MCF 10A (cell line): ENCODE data around the gene IL20RA. TPM values are rescaled to one million over a fixed set of nuclear protein-coding genes. Genes with fewer than 3 reads are reported as not detected.
A peak's percentile ranks its signal among the peaks of the same experiment; 100 is the strongest.

Source experiments
- BruUV-seq: library from RNA; stranded (reverse); fragments of 400-500 nt; replicated peaks from 2 replicates; lab custom pipeline; 2021; lab: Mats Ljungman, UMichigan
- CTCF ChIA-PET: fragments of 300-600 bp; sonication (Branson Sonifier 250); formaldehyde crosslinking; extraction: SDS; loops from one replicate; lab custom pipeline; 2021; ENCODE audit warnings: antibody characterized with exemption, inconsistent platforms; lab: Yijun Ruan, JAX
- POLR2A ChIA-PET: fragments of 300-600, 350-650 bp; sonication (Branson Sonifier 250); formaldehyde crosslinking; extraction: SDS; loops from one replicate; lab custom pipeline; 2020; ENCODE audit warnings: antibody characterized with exemption, inconsistent platforms; lab: Yijun Ruan, JAX
- DNase-seq: peaks from one replicate; pipeline ENCODE4 v3.0.0-alpha.2; 2018; ENCODE audit not compliant: unreplicated experiment
- H3K27ac Mint-ChIP-seq: one replicate; pipeline ENCODE4 v1.8.0; 2022; ENCODE audit warnings: mild to moderate bottlenecking, low read depth, mixed read lengths; ENCODE audit not compliant: unreplicated experiment
- H3K27me3 Mint-ChIP-seq: one replicate; pipeline ENCODE4 v1.8.0; 2022; ENCODE audit warnings: mixed read lengths; ENCODE audit not compliant: insufficient read depth, unreplicated experiment
- H3K36me3 Mint-ChIP-seq: one replicate; pipeline ENCODE4 v1.8.0; 2022; ENCODE audit warnings: mild to moderate bottlenecking, moderate library complexity, mixed read lengths; ENCODE audit not compliant: insufficient read depth, unreplicated experiment
- H3K4me1 Mint-ChIP-seq: one replicate; pipeline ENCODE4 v1.8.0; 2022; ENCODE audit warnings: mixed read lengths; ENCODE audit not compliant: insufficient read depth, unreplicated experiment
- H3K4me3 Mint-ChIP-seq: one replicate; pipeline ENCODE4 v1.8.0; 2022; ENCODE audit warnings: mild to moderate bottlenecking, moderate library complexity, mixed read lengths; ENCODE audit not compliant: unreplicated experiment
- H3K9me3 Mint-ChIP-seq: one replicate; pipeline ENCODE4 v1.8.0; 2022; ENCODE audit warnings: mixed read lengths; ENCODE audit not compliant: unreplicated experiment
- intact Hi-C: fragments of 100-400 bp; cut with micrococcal nuclease; formaldehyde crosslinking; loops from 2 replicates; pipeline ENCODE4 v1.14.1; 2022
- total RNA-seq: library from RNA; stranded (reverse); gene quantifications from 2 replicates; pipeline ENCODE4 v1.2.3, GENCODE V29; 2022
- TF ChIP-seq, protein P1 (sequence below): fragments of 200-600 bp; IDR thresholded peaks from one replicate; pipeline ENCODE4 v1.8.0; 2022; ENCODE audit warnings: antibody characterized with exemption, mild to moderate bottlenecking; ENCODE audit not compliant: unreplicated experiment

IL20RA gene
- total RNA-seq, 1 experiment from 2014 or later, result 0.23 TPM

DNA sequence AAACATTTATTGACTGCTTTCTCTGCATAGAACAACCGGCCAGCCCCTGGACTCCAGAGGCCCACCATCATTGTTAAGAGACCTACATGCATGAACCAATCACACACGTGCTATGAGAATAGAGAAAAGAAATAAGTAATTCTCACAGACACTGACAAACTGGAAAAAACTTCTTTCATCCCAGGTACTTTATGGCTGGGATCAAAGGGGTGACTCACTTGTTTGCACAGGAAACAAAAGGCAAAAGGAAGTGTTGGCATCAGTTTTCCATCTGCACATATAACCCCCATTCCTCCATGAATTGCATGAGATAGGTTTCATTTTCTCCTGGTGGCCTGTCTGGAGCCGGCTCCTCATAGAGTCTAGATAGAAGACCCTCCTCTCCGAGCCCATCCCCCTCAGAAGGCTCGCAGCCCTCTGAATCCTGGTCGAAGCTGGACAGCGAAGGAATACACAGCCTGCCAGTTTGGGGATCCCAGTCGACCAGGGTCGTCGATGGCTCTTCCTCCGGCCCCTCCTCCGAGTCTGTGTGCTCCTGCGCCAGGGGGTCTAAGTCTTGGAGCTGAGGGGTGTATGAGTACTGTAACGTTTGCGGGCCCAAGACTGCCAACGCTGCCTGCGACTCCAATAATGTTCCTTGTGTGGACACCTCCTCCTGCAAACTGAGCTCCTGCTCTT, 43.3 kb downstream of the IL20RA start:
- H3K27me3 Mint-ChIP-seq, result no peaks in the 10 kb centered on the region
- TF ChIP-seq, protein P1, sequence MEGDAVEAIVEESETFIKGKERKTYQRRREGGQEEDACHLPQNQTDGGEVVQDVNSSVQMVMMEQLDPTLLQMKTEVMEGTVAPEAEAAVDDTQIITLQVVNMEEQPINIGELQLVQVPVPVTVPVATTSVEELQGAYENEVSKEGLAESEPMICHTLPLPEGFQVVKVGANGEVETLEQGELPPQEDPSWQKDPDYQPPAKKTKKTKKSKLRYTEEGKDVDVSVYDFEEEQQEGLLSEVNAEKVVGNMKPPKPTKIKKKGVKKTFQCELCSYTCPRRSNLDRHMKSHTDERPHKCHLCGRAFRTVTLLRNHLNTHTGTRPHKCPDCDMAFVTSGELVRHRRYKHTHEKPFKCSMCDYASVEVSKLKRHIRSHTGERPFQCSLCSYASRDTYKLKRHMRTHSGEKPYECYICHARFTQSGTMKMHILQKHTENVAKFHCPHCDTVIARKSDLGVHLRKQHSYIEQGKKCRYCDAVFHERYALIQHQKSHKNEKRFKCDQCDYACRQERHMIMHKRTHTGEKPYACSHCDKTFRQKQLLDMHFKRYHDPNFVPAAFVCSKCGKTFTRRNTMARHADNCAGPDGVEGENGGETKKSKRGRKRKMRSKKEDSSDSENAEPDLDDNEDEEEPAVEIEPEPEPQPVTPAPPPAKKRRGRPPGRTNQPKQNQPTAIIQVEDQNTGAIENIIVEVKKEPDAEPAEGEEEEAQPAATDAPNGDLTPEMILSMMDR, result no peak
- no peak overlapping the region for H3K27ac Mint-ChIP-seq
- intact Hi-C loops, result no loop called here
- no TSS peak for BruUV-seq
- DNase-seq, result peak; percentile 74
- H3K36me3 Mint-ChIP-seq, result no peaks in the 10 kb centered on the region
- H3K9me3 Mint-ChIP-seq, result no peaks in the 10 kb centered on the region
- ChIA-PET POLR2A (interaction anchor here (1.2 to 2.6 kb wide), 3 partner anchors 12 to 30 kb away, joined by 3 to 16 read pairs (median 5); no protein-coding TSS in a partner anchor), CTCF (interaction anchor here (1.6 kb wide), 1 partner anchor 13 kb away, joined by 4 read pairs; no protein-coding TSS in a partner anchor)
- no peak overlapping the region for H3K4me3 Mint-ChIP-seq
- H3K4me1 Mint-ChIP-seq, result peaks cover 23% of the 10 kb centered on the region

DNA sequence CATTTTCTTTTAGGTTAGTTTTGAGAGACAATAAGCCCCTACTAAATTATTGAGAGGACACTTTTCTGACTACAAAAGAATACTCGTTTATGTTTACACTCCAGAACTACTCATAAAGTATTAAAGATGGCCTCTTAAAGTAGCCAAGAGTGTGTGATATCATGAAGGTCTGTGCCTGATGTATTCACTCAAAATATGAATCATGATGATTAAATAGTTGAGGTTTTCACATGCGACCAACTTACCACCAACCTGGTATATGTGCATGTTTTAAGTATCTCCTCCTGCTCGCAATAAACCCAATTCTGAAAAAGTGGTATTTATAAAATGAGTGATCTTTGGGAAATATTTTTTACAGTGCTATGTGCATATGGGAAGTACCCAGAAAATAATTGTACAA, 43.9 kb downstream of the IL20RA start:
- peak; percentile 25 for DNase-seq
- Mint-ChIP-seq H3K27ac (no peak overlapping the region), H3K36me3 (no peaks in the 10 kb centered on the region), H3K4me1 (peaks cover 23% of the 10 kb centered on the region), H3K4me3 (no peak overlapping the region), H3K27me3 (no peaks in the 10 kb centered on the region), H3K9me3 (no peaks in the 10 kb centered on the region)
- intact Hi-C loops, result no loop called here
- no TSS peak for BruUV-seq
- ChIA-PET POLR2A (no interaction called here), CTCF (no interaction called here)
- TF ChIP-seq, protein P1, result no peak

DNA sequence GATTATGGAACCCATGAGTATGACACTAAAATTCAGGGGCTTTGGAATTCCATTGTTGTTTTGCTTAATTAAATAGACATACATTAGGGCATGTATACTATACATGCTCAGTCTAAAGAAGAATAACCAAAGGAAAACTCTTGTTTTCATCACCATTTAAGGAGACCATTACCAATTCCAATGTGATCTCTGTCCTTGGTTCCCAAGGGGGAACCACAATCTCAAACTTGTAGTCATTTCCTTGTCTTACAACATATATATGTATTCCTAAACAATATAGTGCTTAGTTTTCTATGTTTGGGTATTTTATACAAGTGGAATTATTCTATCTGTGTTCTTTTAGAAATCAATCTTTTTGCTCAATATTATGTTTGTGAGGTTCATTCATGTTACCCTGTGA, 49.2 kb downstream of the IL20RA start:
- BruUV-seq, result no TSS peak
- H3K27ac Mint-ChIP-seq, result no peak overlapping the region
- POLR2A ChIA-PET, result interaction anchor here (1.2 to 1.4 kb wide), 3 partner anchors 16 to 26 kb away, joined by 3 read pairs; no protein-coding TSS in a partner anchor
- CTCF ChIA-PET, result interaction anchor here (1.0 kb wide), 1 partner anchor 22 kb away, joined by 3 read pairs; no protein-coding TSS in a partner anchor
- intact Hi-C loops, result no loop called here
- no peaks in the 10 kb centered on the region for H3K36me3 Mint-ChIP-seq
- no peak for DNase-seq
- TF ChIP-seq, protein P1, result no peak
- no peaks in the 10 kb centered on the region for H3K27me3 Mint-ChIP-seq
- no peak overlapping the region for H3K4me3 Mint-ChIP-seq
- H3K4me1 Mint-ChIP-seq, result peaks cover 6% of the 10 kb centered on the region
- H3K9me3 Mint-ChIP-seq, result no peaks in the 10 kb centered on the region

DNA sequence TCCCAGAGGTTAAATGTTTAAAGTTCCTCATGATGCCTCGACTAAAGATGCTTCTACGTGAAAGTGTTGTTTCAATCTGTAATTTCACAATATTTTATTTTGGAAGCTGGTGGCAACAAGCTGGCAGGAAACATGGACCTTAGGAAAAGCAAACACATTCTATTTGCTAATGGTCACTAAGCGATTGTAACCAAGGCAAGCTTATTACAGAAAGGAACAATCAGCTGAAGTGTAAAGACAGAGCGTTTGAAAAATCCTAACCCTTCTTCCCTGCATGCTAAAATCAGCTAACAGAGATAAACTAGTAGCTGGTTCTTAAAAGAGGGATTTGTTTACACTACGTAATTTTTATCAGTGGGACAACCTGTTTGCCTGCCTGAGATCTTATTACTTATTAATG, 50.0 kb downstream of the IL20RA start:
- Mint-ChIP-seq H3K4me1 (peaks cover 6% of the 10 kb centered on the region), H3K36me3 (no peaks in the 10 kb centered on the region), H3K4me3 (no peak overlapping the region), H3K9me3 (no peaks in the 10 kb centered on the region), H3K27me3 (no peaks in the 10 kb centered on the region), H3K27ac (no peak overlapping the region)
- TF ChIP-seq, protein P1, result no peak
- no peak for DNase-seq
- intact Hi-C loops, result no loop called here
- BruUV-seq, result no TSS peak
- ChIA-PET POLR2A (interaction anchor here (1.2 to 1.4 kb wide), 2 partner anchors 19 to 25 kb away, joined by 3 read pairs; no protein-coding TSS in a partner anchor), CTCF (interaction anchor here (0.5 to 1.0 kb wide), 2 partner anchors 22 to 207 kb away, joined by 3 read pairs; no protein-coding TSS in a partner anchor)
